ENCODE data around the gene PTPN4.

The PTPN4 gene

DNA sequence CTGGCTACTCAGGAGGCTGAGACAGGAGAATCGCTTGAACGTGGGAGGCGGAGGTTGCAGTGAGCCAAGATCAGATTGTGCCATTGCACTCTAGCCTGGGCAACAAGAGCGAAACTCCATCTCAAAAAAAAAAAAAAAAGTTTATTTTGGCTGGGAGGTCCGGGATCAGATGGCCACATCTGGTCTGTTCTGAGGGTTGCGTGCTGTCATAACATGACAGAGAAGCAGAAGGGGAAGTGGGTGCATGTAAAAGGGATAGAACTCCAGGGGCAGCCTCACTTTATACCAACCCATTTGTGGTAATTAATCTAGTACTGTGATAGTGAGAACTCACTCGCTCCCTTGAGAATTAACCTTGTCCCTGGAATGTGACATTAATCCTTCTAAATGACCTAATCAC, 101.2 kb downstream of the PTPN4 start:
- no peak for DNase-seq

GRCh38 chr2:119862127-119862889, 102.6 kb downstream of the PTPN4 start:
- DNase-seq: no peak

DNA sequence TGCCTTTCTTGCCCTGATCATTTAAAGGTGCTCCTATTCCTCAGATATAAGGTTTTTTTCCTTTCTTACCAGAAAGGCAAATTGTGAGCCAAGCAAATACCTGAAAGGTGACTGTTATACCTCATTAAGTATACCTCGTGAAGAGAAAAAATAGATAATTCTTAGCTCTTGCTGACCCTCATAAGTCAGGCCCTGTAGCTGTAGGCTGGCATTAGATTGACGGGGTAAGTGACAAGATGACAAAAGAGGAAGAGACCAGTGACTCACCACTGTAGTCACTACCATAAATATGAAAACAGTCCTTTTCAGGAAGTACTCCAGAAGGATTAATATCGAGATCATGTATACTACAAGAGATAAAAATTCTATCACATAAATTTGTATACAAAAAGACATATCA, 104.6 kb downstream of the PTPN4 start:
- no peak for DNase-seq

GRCh38 chr2:119871725-119872124, 112.0 kb downstream of the PTPN4 start:
- DNase-seq: no peak

GRCh38 chr2:119873350-119874315, 113.9 kb downstream of the PTPN4 start:
- DNase-seq: no peak

- no peak for DNase-seq
These were observed 119.8 kb downstream of the PTPN4 start for GRCh38 chr2:119879502-119879901.

GRCh38 chr2:119888680-119889079, 129.0 kb downstream of the PTPN4 start:
- no peak for DNase-seq

GRCh38 chr2:119897736-119898395, 138.1 kb downstream of the PTPN4 start:
- no peak for DNase-seq

GRCh38 chr2:119901013-119901412, 141.3 kb downstream of the PTPN4 start:
- DNase-seq: no peak

DNA sequence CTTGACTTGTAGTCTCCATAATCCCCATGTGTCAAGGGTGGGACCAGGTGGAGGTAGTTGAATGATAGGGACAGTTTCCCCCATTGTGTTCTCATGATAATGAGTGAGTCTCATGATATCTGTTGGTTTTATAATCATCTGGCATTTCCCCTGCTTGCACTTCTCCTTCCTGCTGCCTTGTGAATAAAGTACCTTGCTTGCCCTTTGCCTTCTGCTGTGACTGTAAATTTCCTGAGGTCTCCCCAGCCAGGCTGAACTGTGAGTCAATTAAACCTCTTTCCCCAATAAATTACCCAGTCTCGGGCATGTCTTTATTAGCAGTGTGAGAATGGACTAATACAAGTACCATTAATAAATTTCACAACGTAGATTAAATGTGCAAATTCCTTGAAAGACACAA, 150.8 kb downstream of the PTPN4 start:
- no peak for DNase-seq

DNA sequence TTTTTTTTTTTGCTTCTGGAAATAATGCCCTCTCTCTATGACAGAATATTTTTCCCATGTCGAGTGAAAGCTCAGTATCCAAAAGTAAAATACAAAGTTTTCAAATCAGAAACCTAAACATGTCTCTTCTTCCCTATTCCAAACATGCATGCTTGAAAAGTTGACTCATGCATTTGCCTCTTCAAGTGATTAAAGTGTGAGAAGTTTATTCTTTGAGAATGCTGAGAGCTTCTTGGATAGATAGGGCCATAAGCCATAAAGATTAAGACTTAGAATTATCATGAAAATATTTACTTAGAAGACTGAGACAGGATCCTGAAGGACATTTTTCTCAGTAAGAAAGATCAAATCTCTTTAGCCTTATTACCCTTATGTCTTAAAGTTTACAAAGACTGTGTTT, 154.5 kb downstream of the PTPN4 start:
- no peak for DNase-seq

- no peak for DNase-seq
These were observed 162.1 kb downstream of the PTPN4 start for GRCh38 chr2:119921825-119922224.

DNA sequence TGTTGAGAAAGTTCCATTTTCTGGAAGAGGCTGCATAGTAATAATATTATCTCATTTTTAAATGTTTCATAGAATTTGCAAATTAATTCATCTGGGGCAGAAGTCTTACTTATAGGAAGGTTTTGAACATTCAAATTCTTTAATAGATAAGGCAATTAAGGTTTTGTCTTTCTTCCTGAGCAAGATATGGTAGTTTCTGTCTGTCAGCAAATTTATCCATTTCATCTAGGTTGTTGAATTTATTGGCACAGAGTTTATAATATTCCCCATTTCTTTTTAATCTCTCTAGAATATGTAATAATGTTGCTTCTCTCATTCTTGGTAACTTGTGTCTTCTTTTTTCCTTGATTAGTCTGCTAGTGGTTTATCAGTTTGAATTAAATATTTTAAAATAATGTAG, 163.0 kb downstream of the PTPN4 start:
- no peak for DNase-seq

GRCh38 chr2:119929537-119929936, 169.8 kb downstream of the PTPN4 start:
- DNase-seq: peak; percentile 4

GRCh38 chr2:119932809-119933208, 173.1 kb downstream of the PTPN4 start:
- DNase-seq: no peak

GRCh38 chr2:119934319-119934718, 174.6 kb downstream of the PTPN4 start:
- DNase-seq: no peak

GRCh38 chr2:119937680-119938079, 178.0 kb downstream of the PTPN4 start:
- no peak for DNase-seq

DNA sequence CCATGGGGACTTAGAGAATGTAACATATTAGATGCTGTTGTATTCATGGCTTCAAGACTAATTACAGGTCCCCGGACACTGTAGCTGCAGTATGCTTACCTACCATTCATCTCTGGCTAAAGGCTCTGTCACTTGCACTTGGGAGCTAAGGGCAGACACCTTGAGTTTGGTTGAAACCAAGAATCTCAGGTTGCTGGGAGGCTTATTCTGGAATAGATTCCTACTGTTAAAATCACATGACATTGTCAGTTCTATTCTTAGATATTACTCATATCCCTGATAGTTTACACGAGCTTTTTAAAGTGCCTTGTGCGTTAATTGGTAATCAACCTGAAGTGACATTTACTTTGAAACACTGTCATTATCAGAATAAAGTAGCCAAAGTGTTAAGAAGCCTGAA, 180.2 kb downstream of the PTPN4 start:
- DNase-seq: no peak

GRCh38 chr2:119940856-119941255, 181.1 kb downstream of the PTPN4 start:
- DNase-seq: no peak

DNA sequence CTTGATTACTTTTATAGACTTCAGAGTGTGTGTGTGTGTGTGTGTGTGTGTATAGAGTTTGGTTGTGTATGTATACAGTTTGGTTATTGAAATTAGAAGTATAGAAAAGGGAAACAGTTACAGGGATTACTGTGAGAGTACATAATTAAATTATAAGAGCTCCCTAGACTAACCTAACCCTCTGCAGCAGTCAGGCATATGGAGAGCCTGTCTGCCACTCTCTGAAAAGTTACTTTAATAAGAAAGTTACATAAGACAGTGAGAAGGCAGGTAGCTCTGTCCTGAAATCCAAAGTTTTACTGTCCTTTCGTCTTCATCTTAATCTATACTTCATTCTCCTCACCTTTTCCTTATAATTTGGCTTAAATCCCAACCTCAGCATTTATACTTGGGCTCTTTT, 181.7 kb downstream of the PTPN4 start:
- DNase-seq: no peak

DNA sequence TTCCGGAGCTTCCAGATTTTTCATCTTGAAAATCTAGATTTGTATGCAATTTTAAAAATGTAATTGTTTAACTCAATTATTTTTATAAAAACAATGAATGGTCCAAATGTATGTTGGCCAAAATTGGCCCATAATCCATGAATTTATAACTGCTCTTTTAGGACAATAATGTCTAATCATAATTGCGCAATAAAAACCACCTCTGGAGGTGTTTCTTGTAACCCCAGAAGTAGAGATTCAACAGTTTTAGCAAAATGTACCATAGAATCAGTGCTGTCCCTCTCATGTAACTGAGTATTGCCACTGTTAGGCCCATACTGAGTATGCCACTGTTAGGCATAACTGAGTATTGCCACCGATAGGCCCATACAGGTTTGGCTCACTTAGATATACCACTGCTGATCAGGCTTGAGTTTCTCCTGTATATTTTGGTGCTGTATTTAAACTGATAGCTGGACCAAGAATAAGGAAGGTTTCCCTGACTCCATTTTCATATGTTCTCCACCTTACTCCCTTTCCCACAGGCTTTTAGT, 182.3 kb downstream of the PTPN4 start:
- no peak for DNase-seq

GRCh38 chr2:119943058-119943457, 183.3 kb downstream of the PTPN4 start:
- DNase-seq: no peak

DNA sequence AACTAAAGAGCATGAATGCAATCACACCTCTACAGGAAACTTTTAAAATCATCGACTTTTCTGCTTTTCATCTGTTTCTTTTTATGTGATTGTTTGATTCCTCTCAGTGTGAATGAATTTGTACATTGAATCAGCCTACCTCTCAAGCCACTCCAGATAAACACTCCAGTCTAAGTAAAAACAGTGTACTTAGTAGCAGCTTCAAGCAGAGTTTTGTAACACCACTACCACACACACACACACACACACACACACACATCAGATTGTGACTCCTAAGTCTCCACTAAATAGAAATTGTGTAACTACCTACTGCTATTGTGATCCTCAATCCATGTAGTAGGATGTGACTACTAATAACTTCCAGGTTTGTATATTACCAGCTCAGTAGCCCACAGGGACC, 187.8 kb downstream of the PTPN4 start:
- no peak for DNase-seq

Data from CD4-positive, alpha-beta T cell treated with Interferon gamma for 1 hour (primary cell).